Stimulated activated CD8-positive, alpha-beta memory T cell treated with anti-CD3 and anti-CD28 coated beads, Interleukin-15, amount 100 ng/mL, for 4 hours (primary cell): Measurements from ENCODE around the gene CERS1.

Experiments used
- DNase-seq, 2 donors: peaks; one replicate each; pipeline ENCODE4 v3.0.0-alpha.2; 2020; ENCODE audit warnings: low read depth in 2 of 2

CERS1 gene

GRCh38 chr19:18898607-18899408 lies 2.9 kb upstream of the CERS1 start:
- no peak for DNase-seq

- no peak for DNase-seq
These were observed 2.2 kb upstream of the CERS1 start for GRCh38 chr19:18898081-18898606.

- DNase-seq: no peak
These were observed 1.4 kb upstream of the CERS1 start for GRCh38 chr19:18897094-18898029.

- DNase-seq: no peak
These were observed 473 bp upstream of the CERS1 start for GRCh38 chr19:18896421-18896841.

- no peak for DNase-seq
These were observed 727 bp downstream of the CERS1 start for GRCh38 chr19:18895038-18895823.

GRCh38 chr19:18894254-18895037 lies 1.5 kb downstream of the CERS1 start:
- no peak for DNase-seq

GRCh38 chr19:18893587-18894253 lies 2.2 kb downstream of the CERS1 start:
- no peak for DNase-seq

GRCh38 chr19:18889949-18890745 lies 5.8 kb downstream of the CERS1 start:
- DNase-seq: no peak

GRCh38 chr19:18886972-18887371 lies 9.0 kb downstream of the CERS1 start:
- no peak for DNase-seq

- DNase-seq: no peak
These were observed 12.2 kb downstream of the CERS1 start for GRCh38 chr19:18883526-18884304.

GRCh38 chr19:18881491-18881890 lies 14.5 kb downstream of the CERS1 start:
- DNase-seq: no peak

- no peak for DNase-seq
These were observed 16.2 kb downstream of the CERS1 start for GRCh38 chr19:18879579-18880373.

GRCh38 chr19:18878858-18879578 lies 16.9 kb downstream of the CERS1 start:
- no peak for DNase-seq

GRCh38 chr19:18878058-18878797 lies 17.7 kb downstream of the CERS1 start:
- DNase-seq: no peak

- DNase-seq: no peak
These were observed 19.1 kb downstream of the CERS1 start for GRCh38 chr19:18876865-18877264.

GRCh38 chr19:18875726-18876125 lies 20.2 kb downstream of the CERS1 start:
- no peak for DNase-seq
